ENCODE measurements around the gene CRTC1.

GRCh38 chr19:18649371-18650020, 34.0 kb upstream of the CRTC1 start:
- no peak for TF ChIP-seq EZH2 (IDR thresholded peaks at IDR 0.05; ENCODE audit: insufficient read depth, poor library complexity, severe bottlenecking)
- no peak for TF ChIP-seq EZH2phosphoT487 (IDR thresholded peaks at IDR 0.05; ENCODE audit: insufficient read depth, low read depth)
